ENCODE data around the gene ENOX2.

ENOX2 gene

GRCh38 chrX:130885508-130885907 lies 17.5 kb downstream of the ENOX2 start:
- DNase-seq (ENCODE audit: low read depth in 2 of 2, low spot score in 1 of 2): no peak

GRCh38 chrX:130884627-130885026 lies 18.4 kb downstream of the ENOX2 start:
- no peak for DNase-seq (ENCODE audit: low read depth in 2 of 2, low spot score in 1 of 2)

GRCh38 chrX:130879869-130880268 lies 23.1 kb downstream of the ENOX2 start:
- DNase-seq (ENCODE audit: low read depth in 2 of 2, low spot score in 1 of 2): no peak

- no peak for DNase-seq (ENCODE audit: low read depth in 2 of 2, low spot score in 1 of 2)
Measured at GRCh38 chrX:130878350-130879341, 24.4 kb downstream of the ENOX2 start.

- DNase-seq (ENCODE audit: low read depth in 2 of 2, low spot score in 1 of 2): no peak
Measured at GRCh38 chrX:130877892-130878341, 25.1 kb downstream of the ENOX2 start.

- DNase-seq (ENCODE audit: low read depth in 2 of 2, low spot score in 1 of 2): no peak
Measured at GRCh38 chrX:130876226-130876625, 26.8 kb downstream of the ENOX2 start.

- no peak for DNase-seq (ENCODE audit: low read depth in 2 of 2, low spot score in 1 of 2)
Measured at GRCh38 chrX:130874751-130875150, 28.3 kb downstream of the ENOX2 start.

GRCh38 chrX:130869239-130869638 lies 33.8 kb downstream of the ENOX2 start:
- no peak for DNase-seq (ENCODE audit: low read depth in 2 of 2, low spot score in 1 of 2)

- DNase-seq (ENCODE audit: low read depth in 2 of 2, low spot score in 1 of 2): no peak
Measured at GRCh38 chrX:130861462-130861861, 41.5 kb downstream of the ENOX2 start.

- no peak for DNase-seq (ENCODE audit: low read depth in 2 of 2, low spot score in 1 of 2)
Measured at GRCh38 chrX:130857207-130857606, 45.8 kb downstream of the ENOX2 start.

GRCh38 chrX:130851569-130851968 lies 51.4 kb downstream of the ENOX2 start:
- no peak for DNase-seq (ENCODE audit: low read depth in 2 of 2, low spot score in 1 of 2)

- no peak for DNase-seq (ENCODE audit: low read depth in 2 of 2, low spot score in 1 of 2)
Measured at GRCh38 chrX:130848763-130849162, 54.2 kb downstream of the ENOX2 start.

- DNase-seq (ENCODE audit: low read depth in 2 of 2, low spot score in 1 of 2): no peak
Measured at GRCh38 chrX:130846746-130847145, 56.3 kb downstream of the ENOX2 start.

- DNase-seq (ENCODE audit: low read depth in 2 of 2, low spot score in 1 of 2): no peak
Measured at GRCh38 chrX:130841776-130842175, 61.2 kb downstream of the ENOX2 start.

- DNase-seq (ENCODE audit: low read depth in 2 of 2, low spot score in 1 of 2): no peak
Measured at GRCh38 chrX:130840345-130840744, 62.7 kb downstream of the ENOX2 start.

- no peak for DNase-seq (ENCODE audit: low read depth in 2 of 2, low spot score in 1 of 2)
Measured at GRCh38 chrX:130836447-130836846, 66.6 kb downstream of the ENOX2 start.

- DNase-seq (ENCODE audit: low read depth in 2 of 2, low spot score in 1 of 2): no peak
Measured at GRCh38 chrX:130834830-130835229, 68.2 kb downstream of the ENOX2 start.

- no peak for DNase-seq (ENCODE audit: low read depth in 2 of 2, low spot score in 1 of 2)
Measured at GRCh38 chrX:130834149-130834548, 68.9 kb downstream of the ENOX2 start.

GRCh38 chrX:130831347-130831722 lies 71.7 kb downstream of the ENOX2 start:
- DNase-seq (ENCODE audit: low read depth in 2 of 2, low spot score in 1 of 2): no peak

GRCh38 chrX:130830599-130831346 lies 72.2 kb downstream of the ENOX2 start:
- no peak for DNase-seq (ENCODE audit: low read depth in 2 of 2, low spot score in 1 of 2)

- DNase-seq (ENCODE audit: low read depth in 2 of 2, low spot score in 1 of 2): no peak
Measured at GRCh38 chrX:130829526-130830515, 73.2 kb downstream of the ENOX2 start.

Data from stimulated activated CD8-positive, alpha-beta memory T cell treated with anti-CD3 and anti-CD28 coated beads, Interleukin-4, amount 100 ng/mL, for 4 hours (primary cell).